ENCODE results near the gene G6PC2.
"Not testable (repeated sequence)": the region's sequence is repeated elsewhere in the genome, so short reads cannot be mapped to it uniquely, and the experiment has no call there.

The G6PC2 gene

DNA sequence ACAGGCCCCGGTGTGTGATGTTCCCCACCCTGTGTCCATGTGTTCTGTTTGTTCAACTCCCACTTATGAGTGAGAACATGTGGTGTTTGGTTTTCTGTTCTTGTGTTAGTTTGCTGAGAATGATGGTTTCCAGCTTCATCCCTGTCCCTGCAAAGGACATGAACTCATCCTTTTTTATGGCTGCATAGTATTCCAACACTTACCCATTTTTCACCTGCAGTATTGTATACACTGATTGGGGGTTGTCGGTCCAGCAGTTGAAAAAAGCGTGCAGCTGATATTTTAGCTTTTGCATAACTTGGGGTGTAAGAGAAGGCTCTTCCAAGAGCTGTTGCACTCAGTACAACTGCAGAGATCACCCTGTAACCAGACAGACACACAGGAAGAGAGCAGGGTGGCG is 31.1 kb downstream of the G6PC2 start:
- not testable (repeated sequence) for H3K27me3 ChIP-seq (ENCODE audit: control insufficient read depth, insufficient read depth, low read length); H3K9me3 ChIP-seq (ENCODE audit: control insufficient read depth, low read depth, low read length); H3K9ac ChIP-seq (ENCODE audit: low read length); H3K4me1 ChIP-seq (ENCODE audit: control insufficient read depth, low read depth, low read length); H3K4me3 ChIP-seq (ENCODE audit: low read length); H3K36me3 ChIP-seq (ENCODE audit: control insufficient read depth, low read depth, low read length); H3K27ac ChIP-seq (ENCODE audit: low read length)

DNA sequence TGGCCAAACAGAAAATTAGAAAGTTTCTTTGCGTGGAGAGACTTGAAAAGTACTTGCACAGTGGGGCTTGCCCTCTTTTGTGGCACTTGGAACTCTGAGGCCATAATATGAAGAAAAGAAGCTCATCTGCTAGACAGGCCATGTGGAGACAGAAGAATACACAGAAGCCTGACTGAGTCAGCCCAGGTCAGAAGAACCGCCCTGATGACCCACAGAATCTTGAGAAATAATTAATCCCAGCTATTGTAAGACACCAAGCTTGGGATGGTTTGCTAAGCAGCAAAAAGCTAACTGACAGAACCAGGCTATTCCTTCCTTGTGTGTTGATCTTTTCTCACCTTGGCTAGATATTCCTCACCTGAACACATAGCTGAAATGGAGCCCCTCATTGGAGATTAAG is 33.7 kb downstream of the G6PC2 start:
- Histone ChIP-seq H3K27me3 (ENCODE audit: control insufficient read depth, insufficient read depth, low read length) (no peaks in the 10 kb centered on the region), H3K4me1 (ENCODE audit: control insufficient read depth, low read depth, low read length) (no peaks in the 10 kb centered on the region), H3K9me3 (ENCODE audit: control insufficient read depth, low read depth, low read length) (no peaks in the 10 kb centered on the region), H3K4me3 (ENCODE audit: low read length) (no peak overlapping the region), H3K27ac (ENCODE audit: low read length) (no peak overlapping the region), H3K9ac (ENCODE audit: low read length) (no peak overlapping the region), H3K36me3 (ENCODE audit: control insufficient read depth, low read depth, low read length) (no peaks in the 10 kb centered on the region)

DNA sequence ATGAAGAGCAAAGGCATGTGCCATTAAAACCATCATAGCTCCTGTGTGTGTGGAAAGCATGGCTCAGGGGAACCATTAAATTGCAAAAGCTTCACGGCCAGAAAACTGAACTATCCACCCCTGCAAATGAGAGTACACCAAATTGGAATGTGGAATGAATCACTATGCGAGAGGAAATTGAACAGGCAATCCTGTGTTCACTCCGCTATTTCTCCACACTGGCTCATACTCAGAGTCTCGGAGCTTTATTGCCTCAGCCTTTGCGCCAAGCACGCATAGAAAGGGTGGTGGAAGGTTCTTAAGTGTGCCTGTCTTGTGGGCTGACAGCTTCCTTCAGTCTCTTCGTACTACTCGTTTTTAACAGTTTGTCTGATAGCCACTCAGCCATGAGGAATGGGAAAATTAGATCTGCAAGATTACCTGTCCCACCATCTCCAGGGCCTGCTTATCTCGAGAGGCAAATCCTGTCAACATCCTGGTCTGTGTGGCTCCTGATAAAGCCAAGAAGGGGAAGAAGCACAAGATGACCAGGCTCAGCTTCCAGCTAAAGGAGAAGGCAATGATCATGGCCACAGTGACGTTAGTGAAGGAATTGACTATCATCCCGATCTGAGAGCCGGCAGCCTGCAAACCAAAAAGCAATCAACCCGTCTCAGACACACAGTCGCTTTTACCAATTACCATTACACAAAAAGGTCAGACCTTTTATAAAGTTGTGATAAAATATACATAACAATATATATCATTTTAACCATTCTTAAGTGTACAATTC is 34.9 kb downstream of the G6PC2 start:
- no peak overlapping the region for H3K27ac ChIP-seq (ENCODE audit: low read length)
- no peaks in the 10 kb centered on the region for H3K36me3 ChIP-seq (ENCODE audit: control insufficient read depth, low read depth, low read length)
- no peaks in the 10 kb centered on the region for H3K9me3 ChIP-seq (ENCODE audit: control insufficient read depth, low read depth, low read length)
- no peak overlapping the region for H3K4me3 ChIP-seq (ENCODE audit: low read length)
- no peak overlapping the region for H3K9ac ChIP-seq (ENCODE audit: low read length)
- no peaks in the 10 kb centered on the region for H3K4me1 ChIP-seq (ENCODE audit: control insufficient read depth, low read depth, low read length)
- H3K27me3 ChIP-seq (ENCODE audit: control insufficient read depth, insufficient read depth, low read length), result no peaks in the 10 kb centered on the region

DNA sequence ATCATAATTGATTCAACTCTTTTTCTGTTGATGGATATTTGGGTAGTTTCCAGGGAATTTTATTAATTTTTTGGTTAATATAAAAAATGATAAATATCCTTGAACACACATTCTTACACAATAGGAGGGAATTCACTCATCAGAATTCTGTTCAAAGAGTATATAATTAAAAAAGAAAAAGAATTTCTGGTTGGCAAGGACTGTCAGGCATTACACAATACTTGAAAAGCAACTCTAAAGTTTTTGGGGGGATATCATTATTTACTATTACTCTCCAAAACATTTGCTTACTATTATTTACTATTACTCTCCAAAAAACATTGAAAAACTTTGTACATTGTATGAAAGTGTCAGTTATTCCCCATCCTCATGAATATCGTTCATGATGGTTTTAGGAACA is 38.0 kb downstream of the G6PC2 start:
- H3K27me3 ChIP-seq (ENCODE audit: control insufficient read depth, insufficient read depth, low read length), result no peaks in the 10 kb centered on the region
- no peaks in the 10 kb centered on the region for H3K4me1 ChIP-seq (ENCODE audit: control insufficient read depth, low read depth, low read length)
- no peaks in the 10 kb centered on the region for H3K36me3 ChIP-seq (ENCODE audit: control insufficient read depth, low read depth, low read length)
- H3K4me3 ChIP-seq (ENCODE audit: low read length), result no peak overlapping the region
- no peak overlapping the region for H3K27ac ChIP-seq (ENCODE audit: low read length)
- no peaks in the 10 kb centered on the region for H3K9me3 ChIP-seq (ENCODE audit: control insufficient read depth, low read depth, low read length)
- no peak overlapping the region for H3K9ac ChIP-seq (ENCODE audit: low read length)

DNA sequence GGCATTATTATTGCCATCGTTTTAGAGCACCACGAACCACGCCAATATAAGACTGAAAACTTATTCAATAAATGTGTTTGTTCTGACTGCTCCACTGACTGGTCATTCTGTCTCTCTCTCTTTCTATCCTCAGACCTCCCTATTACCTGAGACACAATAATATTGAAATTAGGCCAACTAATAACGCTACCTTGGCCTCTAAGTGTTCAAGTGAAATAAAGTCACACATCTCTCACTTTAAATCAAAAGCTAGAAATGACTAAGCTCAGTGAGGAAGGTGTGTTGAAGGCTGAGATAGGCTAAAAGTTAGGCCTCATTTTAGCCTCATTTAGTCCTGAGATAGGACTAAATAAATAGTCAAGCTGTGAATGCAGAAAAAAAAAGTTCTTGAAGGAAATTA is 38.8 kb downstream of the G6PC2 start:
- Histone ChIP-seq H3K9me3 (ENCODE audit: control insufficient read depth, low read depth, low read length) (no peaks in the 10 kb centered on the region), H3K36me3 (ENCODE audit: control insufficient read depth, low read depth, low read length) (no peaks in the 10 kb centered on the region), H3K27ac (ENCODE audit: low read length) (no peak overlapping the region), H3K9ac (ENCODE audit: low read length) (no peak overlapping the region), H3K4me1 (ENCODE audit: control insufficient read depth, low read depth, low read length) (no peaks in the 10 kb centered on the region), H3K27me3 (ENCODE audit: control insufficient read depth, insufficient read depth, low read length) (no peaks in the 10 kb centered on the region), H3K4me3 (ENCODE audit: low read length) (no peak overlapping the region)

DNA sequence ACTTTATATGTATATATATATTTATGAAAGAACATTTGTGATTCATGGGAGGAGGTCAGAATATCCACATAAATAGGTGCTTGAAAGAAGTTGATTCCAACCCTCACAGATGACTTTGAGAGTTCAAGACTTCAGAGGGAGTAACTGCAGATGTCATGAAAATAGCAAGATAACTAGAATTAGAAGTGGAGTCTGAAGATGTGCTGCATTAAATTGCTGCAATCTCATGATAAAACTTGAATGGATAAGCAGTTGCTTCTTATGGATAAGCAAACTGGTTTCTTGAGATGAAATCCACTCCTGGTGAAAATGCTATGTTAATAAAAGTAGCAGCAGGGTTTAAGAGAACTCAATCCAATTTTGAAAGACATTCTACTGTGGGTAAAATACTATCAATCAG is 40.2 kb downstream of the G6PC2 start:
- Histone ChIP-seq H3K27me3 (ENCODE audit: control insufficient read depth, insufficient read depth, low read length) (no peaks in the 10 kb centered on the region), H3K9ac (ENCODE audit: low read length) (no peak overlapping the region), H3K4me3 (ENCODE audit: low read length) (no peak overlapping the region), H3K9me3 (ENCODE audit: control insufficient read depth, low read depth, low read length) (no peaks in the 10 kb centered on the region), H3K4me1 (ENCODE audit: control insufficient read depth, low read depth, low read length) (no peaks in the 10 kb centered on the region), H3K27ac (ENCODE audit: low read length) (no peak overlapping the region), H3K36me3 (ENCODE audit: control insufficient read depth, low read depth, low read length) (no peaks in the 10 kb centered on the region)

DNA sequence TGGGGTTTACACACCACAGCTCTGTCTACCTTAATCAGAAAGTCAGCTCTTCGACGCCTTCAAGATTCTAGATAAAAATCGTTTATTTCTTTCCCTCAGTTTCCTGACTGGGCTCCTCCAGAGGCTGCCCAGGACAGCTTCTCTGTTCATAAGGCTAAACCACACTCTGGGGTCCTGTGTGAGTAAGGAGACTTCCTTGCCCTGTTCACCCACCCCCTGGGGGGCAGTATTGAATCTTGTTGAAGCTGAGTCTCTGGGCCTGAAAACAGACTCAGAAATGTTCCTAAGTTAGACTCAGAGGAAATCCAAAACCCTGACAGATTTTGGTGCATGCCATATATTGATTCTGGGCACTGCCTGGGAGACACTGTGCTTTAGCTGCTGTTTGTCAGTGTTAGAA is 43.0 kb downstream of the G6PC2 start:
- Histone ChIP-seq H3K27ac (ENCODE audit: low read length) (no peak overlapping the region), H3K9ac (ENCODE audit: low read length) (no peak overlapping the region), H3K4me1 (ENCODE audit: control insufficient read depth, low read depth, low read length) (no peaks in the 10 kb centered on the region), H3K4me3 (ENCODE audit: low read length) (no peak overlapping the region), H3K36me3 (ENCODE audit: control insufficient read depth, low read depth, low read length) (no peaks in the 10 kb centered on the region), H3K9me3 (ENCODE audit: control insufficient read depth, low read depth, low read length) (no peaks in the 10 kb centered on the region), H3K27me3 (ENCODE audit: control insufficient read depth, insufficient read depth, low read length) (no peaks in the 10 kb centered on the region)

DNA sequence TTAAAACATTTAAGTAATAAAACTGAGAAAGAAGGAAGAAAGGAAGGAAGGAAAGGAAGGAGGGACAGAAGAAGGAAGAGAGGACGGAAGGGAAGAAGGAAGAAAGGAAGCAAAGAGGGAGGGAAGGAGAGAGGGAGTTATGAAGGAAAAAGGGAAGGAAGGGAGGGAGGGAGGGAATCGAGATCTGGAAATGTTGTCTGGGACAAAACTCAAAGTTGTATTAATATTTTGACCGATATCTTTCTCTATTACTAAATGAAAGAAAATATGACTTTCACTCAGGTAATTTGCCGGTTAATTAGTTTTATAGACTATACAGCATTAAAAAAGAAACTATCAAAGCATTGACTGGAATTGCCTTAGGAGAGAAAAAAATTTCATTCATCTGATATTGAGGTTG is 44.4 kb downstream of the G6PC2 start:
- H3K27ac ChIP-seq (ENCODE audit: low read length), result no peak overlapping the region

DNA sequence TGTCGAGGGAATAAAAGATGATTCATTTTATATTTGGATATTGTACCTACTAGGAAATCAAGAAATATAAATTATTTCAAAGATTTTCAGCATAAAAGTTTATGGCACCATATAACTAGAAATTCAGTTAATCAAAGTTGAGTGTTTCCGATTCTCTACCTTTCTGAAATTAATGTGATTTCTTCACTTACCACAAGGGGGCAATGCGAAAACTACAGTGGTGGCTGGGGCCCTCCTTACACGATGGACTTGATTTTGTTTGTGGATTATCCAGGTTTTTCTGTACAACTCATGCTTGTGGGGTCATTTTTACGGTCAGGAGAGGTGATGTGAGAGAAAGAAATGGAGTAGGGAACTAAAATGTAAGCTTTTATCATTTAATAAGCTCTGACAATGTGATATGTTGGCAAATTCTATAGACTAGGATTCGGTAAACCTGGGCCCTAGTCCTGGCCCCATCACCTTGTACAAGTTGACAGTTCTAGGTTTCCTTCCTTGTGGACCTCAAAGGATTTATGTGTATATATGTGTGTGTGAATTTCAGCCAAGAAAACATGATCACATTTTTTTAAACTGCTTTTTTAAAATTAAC is 47.6 kb downstream of the G6PC2 start:
- Histone ChIP-seq H3K27me3 (ENCODE audit: control insufficient read depth, insufficient read depth, low read length) (no peaks in the 10 kb centered on the region), H3K27ac (ENCODE audit: low read length) (no peak overlapping the region), H3K4me1 (ENCODE audit: control insufficient read depth, low read depth, low read length) (no peaks in the 10 kb centered on the region), H3K36me3 (ENCODE audit: control insufficient read depth, low read depth, low read length) (no peaks in the 10 kb centered on the region), H3K9me3 (ENCODE audit: control insufficient read depth, low read depth, low read length) (no peaks in the 10 kb centered on the region), H3K9ac (ENCODE audit: low read length) (no peak overlapping the region), H3K4me3 (ENCODE audit: low read length) (no peak overlapping the region)

More for the DNA sequence above, 44.4 kb downstream of the G6PC2 start:
- Histone ChIP-seq H3K27me3 (ENCODE audit: control insufficient read depth, insufficient read depth, low read length) (no peaks in the 10 kb centered on the region), H3K9ac (ENCODE audit: low read length) (no peak overlapping the region), H3K9me3 (ENCODE audit: control insufficient read depth, low read depth, low read length) (no peaks in the 10 kb centered on the region), H3K36me3 (ENCODE audit: control insufficient read depth, low read depth, low read length) (no peaks in the 10 kb centered on the region), H3K4me1 (ENCODE audit: control insufficient read depth, low read depth, low read length) (no peaks in the 10 kb centered on the region), H3K4me3 (ENCODE audit: low read length) (no peak overlapping the region)

DNA sequence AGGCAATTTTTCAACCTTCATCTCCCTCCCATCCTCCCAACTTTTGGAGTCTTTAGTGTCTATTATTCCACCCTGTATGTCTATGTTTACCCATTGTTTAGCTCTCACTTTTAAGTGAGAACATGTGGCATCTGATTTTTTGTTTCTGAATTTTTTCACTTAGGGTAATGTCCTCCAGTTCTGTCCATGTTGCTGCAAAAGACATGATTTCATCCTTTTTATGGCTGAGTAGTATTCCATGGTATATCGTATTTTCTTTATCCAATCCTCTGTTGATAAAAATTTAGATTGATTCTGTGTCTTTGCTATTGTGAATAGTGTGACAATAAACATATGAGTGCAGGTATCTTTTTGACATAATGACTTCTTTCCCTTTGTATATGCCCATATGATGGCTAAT is 48.2 kb downstream of the G6PC2 start:
- no peaks in the 10 kb centered on the region for H3K9me3 ChIP-seq (ENCODE audit: control insufficient read depth, low read depth, low read length)
- no peak overlapping the region for H3K9ac ChIP-seq (ENCODE audit: low read length)
- no peaks in the 10 kb centered on the region for H3K4me1 ChIP-seq (ENCODE audit: control insufficient read depth, low read depth, low read length)
- no peaks in the 10 kb centered on the region for H3K27me3 ChIP-seq (ENCODE audit: control insufficient read depth, insufficient read depth, low read length)
- H3K36me3 ChIP-seq (ENCODE audit: control insufficient read depth, low read depth, low read length), result no peaks in the 10 kb centered on the region
- no peak overlapping the region for H3K4me3 ChIP-seq (ENCODE audit: low read length)
- no peak overlapping the region for H3K27ac ChIP-seq (ENCODE audit: low read length)

DNA sequence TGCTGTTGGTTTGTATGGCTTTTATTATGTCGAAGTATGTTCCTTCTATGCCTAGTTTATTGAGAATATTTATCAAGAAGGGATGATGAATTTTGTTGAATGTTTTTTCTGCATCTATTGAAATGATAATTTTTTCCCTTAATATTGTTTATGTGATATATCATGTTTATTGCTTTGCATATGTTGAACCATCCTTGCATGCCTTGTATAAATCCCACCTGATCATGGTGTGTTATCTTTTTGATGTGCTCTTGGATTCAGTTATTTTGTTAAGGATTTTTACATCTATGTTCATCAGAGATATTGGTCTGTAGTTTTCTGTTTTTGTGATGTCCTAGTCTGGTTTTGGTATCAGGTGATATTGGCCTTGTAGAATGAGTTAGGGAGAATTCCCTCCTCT is 50.8 kb downstream of the G6PC2 start:
- Histone ChIP-seq H3K4me1 (ENCODE audit: control insufficient read depth, low read depth, low read length) (no peaks in the 10 kb centered on the region), H3K9me3 (ENCODE audit: control insufficient read depth, low read depth, low read length) (no peaks in the 10 kb centered on the region), H3K27me3 (ENCODE audit: control insufficient read depth, insufficient read depth, low read length) (no peaks in the 10 kb centered on the region), H3K36me3 (ENCODE audit: control insufficient read depth, low read depth, low read length) (no peaks in the 10 kb centered on the region), H3K4me3 (ENCODE audit: low read length) (no peak overlapping the region), H3K9ac (ENCODE audit: low read length) (no peak overlapping the region), H3K27ac (ENCODE audit: low read length) (no peak overlapping the region)

DNA sequence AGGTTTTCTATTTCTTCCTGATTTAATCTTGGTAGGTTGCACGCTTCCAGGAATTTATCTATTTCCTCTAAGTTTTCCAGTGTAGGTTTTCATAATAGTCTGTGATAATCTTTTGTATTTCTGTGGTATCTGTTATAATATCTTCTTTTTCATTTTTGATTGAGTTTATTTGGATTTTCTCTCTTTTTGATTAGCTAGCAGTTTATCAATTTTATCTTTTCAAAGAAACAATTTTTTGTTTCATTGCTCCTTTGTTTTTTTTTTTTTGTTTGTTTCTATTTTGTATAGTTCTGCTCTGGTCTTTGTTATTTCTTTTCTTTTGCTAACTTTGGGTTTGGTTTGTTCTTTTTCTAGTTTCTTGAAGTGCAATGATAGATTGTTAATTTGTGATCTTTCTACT is 51.3 kb downstream of the G6PC2 start:
- no peaks in the 10 kb centered on the region for H3K9me3 ChIP-seq (ENCODE audit: control insufficient read depth, low read depth, low read length)
- no peak overlapping the region for H3K4me3 ChIP-seq (ENCODE audit: low read length)
- no peaks in the 10 kb centered on the region for H3K4me1 ChIP-seq (ENCODE audit: control insufficient read depth, low read depth, low read length)
- no peaks in the 10 kb centered on the region for H3K36me3 ChIP-seq (ENCODE audit: control insufficient read depth, low read depth, low read length)
- H3K9ac ChIP-seq (ENCODE audit: low read length), result no peak overlapping the region
- H3K27ac ChIP-seq (ENCODE audit: low read length), result no peak overlapping the region
- no peaks in the 10 kb centered on the region for H3K27me3 ChIP-seq (ENCODE audit: control insufficient read depth, insufficient read depth, low read length)
